ENCODE measurements around the gene PGLYRP3.
A peak's percentile ranks its signal among the peaks of the same experiment; 100 is the strongest.

The PGLYRP3 gene

GRCh38 chr1:153312570-153313186 is at the start of gene PGLYRP3:
PGLYRP3 (minus strand) TSS chr1:153312952; CDS start chr1:153310665, 2,287 bp downstream.
- no peak for DNase-seq (ENCODE audit: low read depth)

- DNase-seq (ENCODE audit: low read depth) = no peak
These were observed 49.5 kb upstream of the PGLYRP3 start for GRCh38 chr1:153362187-153362775.

GRCh38 chr1:153361480-153362109 is 48.8 kb upstream of the PGLYRP3 start:
- DNase-seq (ENCODE audit: low read depth) = no peak

GRCh38 chr1:153360592-153361479 is 48.1 kb upstream of the PGLYRP3 start:
- no peak for DNase-seq (ENCODE audit: low read depth)

GRCh38 chr1:153360190-153360589 is 47.4 kb upstream of the PGLYRP3 start:
- DNase-seq (ENCODE audit: low read depth) = no peak

GRCh38 chr1:153359241-153359640 is 46.5 kb upstream of the PGLYRP3 start:
- DNase-seq (ENCODE audit: low read depth) = no peak

GRCh38 chr1:153358691-153358975 is 45.9 kb upstream of the PGLYRP3 start:
- DNase-seq (ENCODE audit: low read depth) = no peak

GRCh38 chr1:153357853-153358690 is 45.3 kb upstream of the PGLYRP3 start, which contains the start of gene S100A9:
S100A9 (plus strand) TSS chr1:153357854; CDS start chr1:153358284, 430 bp downstream.
- DNase-seq (ENCODE audit: low read depth) = no peak

- no peak for DNase-seq (ENCODE audit: low read depth)
These were observed 44.5 kb upstream of the PGLYRP3 start for GRCh38 chr1:153357076-153357852.

GRCh38 chr1:153356392-153357075 is 43.8 kb upstream of the PGLYRP3 start:
- no peak for DNase-seq (ENCODE audit: low read depth)

- no peak for DNase-seq (ENCODE audit: low read depth)
These were observed 42.8 kb upstream of the PGLYRP3 start for GRCh38 chr1:153355445-153356071.

- DNase-seq (ENCODE audit: low read depth) = no peak
These were observed 41.9 kb upstream of the PGLYRP3 start for GRCh38 chr1:153354515-153355193.

- no peak for DNase-seq (ENCODE audit: low read depth)
These were observed 40.6 kb upstream of the PGLYRP3 start for GRCh38 chr1:153353226-153353947.

- DNase-seq (ENCODE audit: low read depth) = peak; percentile 12
These were observed 39.8 kb upstream of the PGLYRP3 start for GRCh38 chr1:153352523-153352922.

GRCh38 chr1:153350321-153350957 is 37.7 kb upstream of the PGLYRP3 start:
- no peak for DNase-seq (ENCODE audit: low read depth)

GRCh38 chr1:153349363-153350320 is 36.9 kb upstream of the PGLYRP3 start:
- no peak for DNase-seq (ENCODE audit: low read depth)
